HG02610 (cell line): Measurements from ENCODE around the gene D2HGDH.

ENCODE experiments used
- ATAC-seq: cut with Tn5 transposase; IDR thresholded peaks from one replicate; pipeline ENCODE4 v1.9.1; 2021; ENCODE audit warnings: mild to moderate bottlenecking, moderate library complexity; ENCODE audit not compliant: unreplicated experiment

Gene D2HGDH

DNA sequence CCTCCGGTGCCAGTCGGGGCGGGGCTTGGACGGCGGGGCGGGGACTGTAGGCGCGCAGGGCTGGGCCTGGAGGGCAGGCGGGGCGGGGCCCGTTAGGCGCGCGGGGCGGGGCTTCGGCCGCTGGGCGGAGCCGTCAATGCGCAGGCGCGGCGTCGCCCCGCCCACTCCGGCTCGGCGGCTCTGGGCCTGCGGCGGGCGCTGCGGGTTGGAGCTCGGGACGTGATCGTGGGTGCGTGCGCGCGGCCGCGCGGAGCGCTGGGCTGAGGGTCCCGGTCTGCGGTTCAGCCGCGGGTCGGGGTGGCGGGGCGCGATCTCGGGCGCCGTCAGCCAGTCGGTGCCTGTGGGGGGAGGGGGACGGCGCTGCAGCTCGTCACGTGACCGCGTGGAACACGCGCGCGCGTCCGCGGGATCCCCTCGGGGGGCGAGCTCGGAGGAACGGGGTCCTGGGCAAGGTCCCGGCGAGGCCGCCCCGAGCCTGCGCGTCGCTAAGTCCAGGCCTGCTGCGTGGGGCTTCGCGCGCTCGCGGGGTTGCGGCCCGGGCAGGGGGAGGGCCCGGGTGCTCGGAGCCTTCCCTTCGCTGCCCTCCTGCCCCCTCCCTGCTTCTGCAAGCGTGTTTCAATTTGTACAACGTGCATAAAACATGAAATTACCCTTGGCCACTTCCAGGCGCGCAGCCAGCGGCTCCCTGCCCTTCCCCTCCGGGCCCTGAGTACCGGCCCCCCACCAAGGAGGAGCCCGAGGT, at the start of gene D2HGDH:
TSS of gene D2HGDH (plus strand) at position 164 of the 742 bp plus-strand sequence. CDS start 595 bp downstream, outside the sequence.
- peak; percentile 79 for ATAC-seq

DNA sequence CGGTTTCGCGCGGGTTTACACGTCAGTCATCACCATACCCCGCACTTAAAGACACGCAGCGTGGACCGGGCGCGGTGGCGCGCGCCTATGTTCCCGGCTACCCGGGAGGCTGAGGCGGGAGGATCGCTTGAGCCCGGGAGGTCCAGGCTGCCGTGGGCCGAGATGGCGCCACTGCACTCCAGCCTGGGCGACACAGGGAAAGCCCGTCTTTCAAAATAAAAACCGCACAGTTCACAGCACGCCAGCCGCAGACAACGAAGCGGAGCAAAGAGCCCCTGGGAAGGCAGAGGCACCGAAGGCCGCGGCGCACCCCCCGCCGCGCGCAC, 48.1 kb upstream of the D2HGDH start:
- ATAC-seq: peak; percentile 10

DNA sequence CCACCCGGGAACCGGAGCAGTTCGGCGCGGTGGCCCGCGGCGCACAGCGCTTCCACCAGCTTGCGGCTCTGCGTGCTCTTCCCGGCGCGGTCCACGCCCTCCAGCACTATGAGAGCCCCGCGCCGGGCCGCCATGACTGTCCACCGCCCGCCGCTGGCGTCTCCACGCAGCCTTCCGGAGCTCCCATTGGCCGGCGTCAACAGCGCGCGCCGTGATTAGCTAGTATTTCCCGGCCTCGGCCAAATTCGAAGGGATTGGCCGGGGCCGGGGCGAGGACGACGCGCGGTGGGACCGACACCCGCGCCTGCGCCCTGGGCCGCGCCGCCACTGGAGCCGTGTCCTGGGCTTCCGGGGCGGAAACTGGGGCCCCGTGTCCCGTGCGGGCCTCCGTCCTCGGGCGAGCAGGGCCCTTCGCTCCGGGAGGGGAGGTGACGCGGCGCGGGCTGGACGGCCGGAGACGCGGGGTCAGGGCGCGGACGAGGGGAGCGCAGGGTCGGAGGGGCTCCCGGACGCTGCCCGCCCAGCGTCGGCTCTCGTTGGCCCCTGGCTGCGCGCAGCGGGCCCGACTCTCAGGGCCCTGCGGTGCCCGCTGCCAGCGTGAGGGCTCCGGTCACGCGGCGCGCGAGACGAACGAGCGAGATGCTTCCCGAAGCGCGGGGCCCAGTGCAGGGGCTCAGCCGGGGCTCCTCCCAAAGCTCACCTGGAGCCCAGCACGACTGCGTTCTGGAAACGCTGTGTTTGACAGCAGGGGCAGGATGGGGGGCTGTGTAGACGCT, 47.6 kb upstream of the D2HGDH start, which contains the start of gene DTYMK:
TSS of gene DTYMK (minus strand) at position 166 of the 776 bp plus-strand sequence. CDS start at position 134, 32 bp downstream.
- ATAC-seq: peak; percentile 90

DNA sequence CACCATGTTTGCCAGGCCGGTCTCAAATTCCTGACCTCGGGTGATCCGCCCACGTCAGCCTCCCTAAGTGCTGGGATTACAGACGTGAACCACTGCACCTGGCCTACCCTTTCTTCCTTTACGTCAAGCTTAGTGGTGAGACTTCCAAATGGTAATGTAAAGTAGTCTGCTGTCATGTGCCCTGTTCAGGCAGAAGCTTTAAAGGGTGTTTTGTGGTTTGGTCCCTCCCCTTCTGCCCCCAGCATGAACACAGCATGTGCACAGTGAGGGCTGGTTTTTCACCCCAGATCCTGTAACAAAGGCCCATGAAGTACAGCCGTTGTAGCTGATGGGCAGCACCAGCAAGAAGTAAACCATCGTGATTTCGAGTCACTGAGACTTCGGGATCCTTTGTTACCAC, 45.1 kb upstream of the D2HGDH start:
- no peak for ATAC-seq

DNA sequence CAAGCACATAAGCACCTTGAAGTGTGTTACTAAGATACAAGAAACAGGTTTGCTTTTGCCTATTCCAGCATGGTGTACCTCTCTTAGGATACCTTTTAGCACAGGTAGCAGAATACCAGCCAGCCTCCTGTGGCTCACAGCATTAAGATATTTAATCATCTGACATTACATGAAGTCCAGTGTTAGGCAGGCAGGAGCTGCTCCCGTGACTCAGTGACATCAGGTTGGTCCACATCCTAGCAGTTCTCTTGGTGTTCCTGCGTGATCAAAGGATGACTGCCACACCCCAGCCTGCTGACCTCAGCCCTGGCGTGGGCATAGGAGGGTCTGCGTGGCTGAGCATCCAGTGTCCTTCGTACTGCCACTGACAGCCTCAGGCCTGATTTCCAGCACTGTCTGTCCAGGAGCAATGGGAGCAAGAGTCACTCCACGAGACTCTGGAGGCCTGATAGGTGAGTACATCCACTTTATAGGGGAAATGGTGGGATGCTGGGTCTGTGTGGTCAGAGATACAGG, 44.2 kb upstream of the D2HGDH start:
- no peak for ATAC-seq

DNA sequence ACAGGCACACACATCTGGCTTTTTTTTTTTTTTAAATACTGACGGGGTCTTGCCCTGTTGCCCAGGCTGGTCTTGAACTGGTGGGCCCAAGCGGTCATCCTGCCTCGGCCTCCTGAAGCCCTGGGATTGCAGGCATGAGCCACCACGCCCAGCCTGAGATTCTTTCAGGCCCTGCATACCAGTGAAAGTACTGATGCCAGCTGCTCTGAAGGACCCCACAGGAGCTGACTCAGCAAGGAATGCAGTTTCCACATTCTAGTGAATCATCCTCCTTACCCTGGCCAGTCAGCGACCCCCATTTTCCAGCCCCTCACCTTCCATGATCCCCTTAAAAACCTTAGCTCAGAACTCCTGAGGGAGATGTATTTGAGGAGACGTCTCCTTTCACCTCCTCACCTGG, 42.0 kb upstream of the D2HGDH start:
- no peak for ATAC-seq

DNA sequence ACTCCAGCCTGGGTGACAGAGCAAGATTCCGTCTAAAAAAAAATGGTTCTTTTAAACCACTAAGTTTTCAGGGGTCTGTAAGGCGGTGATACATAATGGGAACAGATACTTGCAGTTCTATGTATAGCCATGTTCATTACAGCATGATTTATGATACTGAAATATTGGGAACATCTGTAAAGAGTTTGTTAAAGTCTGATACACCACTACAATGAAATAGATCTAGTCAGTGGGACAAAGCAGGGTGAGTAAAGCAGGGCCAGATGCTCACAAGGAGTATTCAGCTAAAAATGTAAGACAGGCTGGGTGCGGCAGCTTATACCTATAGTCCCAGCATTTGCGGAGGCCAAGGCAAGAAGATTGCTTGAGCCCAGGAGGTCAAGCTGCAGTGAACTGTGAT, 38.8 kb upstream of the D2HGDH start:
- ATAC-seq: no peak

DNA sequence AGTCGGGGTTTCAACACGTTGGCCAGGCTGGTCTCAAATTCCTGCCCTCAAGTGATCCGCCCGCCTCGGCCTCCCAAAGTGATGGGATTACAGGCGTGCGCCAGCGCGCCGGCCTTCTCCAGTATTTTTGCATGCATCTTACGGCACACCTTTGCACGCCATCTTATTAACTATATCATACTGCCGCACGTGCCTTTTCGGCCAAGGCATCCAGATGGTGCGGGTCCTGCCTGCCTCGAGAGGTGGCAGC, 33.4 kb upstream of the D2HGDH start:
- ATAC-seq: no peak

DNA sequence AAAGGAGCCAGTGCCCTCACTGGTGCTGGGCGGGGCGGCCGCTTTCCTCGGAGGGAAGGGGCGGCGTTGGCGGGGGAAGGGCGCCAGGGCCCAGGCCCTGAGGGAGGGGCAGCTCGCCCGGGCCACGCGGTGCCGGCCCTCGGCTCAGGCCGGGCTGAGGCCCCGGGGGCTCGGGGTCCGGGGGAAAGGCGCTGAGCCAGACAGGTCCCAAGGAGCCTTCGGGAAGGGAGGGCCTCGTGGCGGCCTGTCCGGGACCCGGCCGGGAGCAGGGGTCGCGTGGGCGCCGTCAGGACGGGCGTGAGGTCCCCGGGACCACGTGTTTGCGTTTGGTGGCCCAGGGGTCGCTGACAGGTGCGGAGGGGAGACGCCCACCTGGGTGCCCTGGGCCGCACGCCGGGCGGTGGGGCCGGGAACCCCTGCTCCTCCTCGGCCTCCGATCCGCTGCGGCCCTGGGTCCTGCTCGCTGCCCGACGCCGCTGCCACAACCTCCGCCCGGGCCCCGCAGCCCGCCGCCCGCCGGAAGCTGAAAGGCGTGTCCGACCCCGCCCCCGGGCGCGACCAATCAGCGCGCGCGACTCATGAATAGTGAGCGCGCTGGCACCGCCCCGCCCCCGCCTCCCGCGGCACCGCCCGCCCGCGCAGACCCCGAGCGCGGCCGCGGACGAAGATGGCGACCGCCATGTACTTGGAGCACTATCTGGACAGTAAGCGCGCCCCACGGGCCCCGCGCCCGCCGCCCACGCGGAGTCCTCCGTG, 32.9 kb upstream of the D2HGDH start, which contains the start of gene ING5:
TSS of gene ING5 (plus strand) at position 641 of the 756 bp plus-strand sequence. CDS start at position 668, 27 bp downstream.
- ATAC-seq: peak; percentile 58

DNA sequence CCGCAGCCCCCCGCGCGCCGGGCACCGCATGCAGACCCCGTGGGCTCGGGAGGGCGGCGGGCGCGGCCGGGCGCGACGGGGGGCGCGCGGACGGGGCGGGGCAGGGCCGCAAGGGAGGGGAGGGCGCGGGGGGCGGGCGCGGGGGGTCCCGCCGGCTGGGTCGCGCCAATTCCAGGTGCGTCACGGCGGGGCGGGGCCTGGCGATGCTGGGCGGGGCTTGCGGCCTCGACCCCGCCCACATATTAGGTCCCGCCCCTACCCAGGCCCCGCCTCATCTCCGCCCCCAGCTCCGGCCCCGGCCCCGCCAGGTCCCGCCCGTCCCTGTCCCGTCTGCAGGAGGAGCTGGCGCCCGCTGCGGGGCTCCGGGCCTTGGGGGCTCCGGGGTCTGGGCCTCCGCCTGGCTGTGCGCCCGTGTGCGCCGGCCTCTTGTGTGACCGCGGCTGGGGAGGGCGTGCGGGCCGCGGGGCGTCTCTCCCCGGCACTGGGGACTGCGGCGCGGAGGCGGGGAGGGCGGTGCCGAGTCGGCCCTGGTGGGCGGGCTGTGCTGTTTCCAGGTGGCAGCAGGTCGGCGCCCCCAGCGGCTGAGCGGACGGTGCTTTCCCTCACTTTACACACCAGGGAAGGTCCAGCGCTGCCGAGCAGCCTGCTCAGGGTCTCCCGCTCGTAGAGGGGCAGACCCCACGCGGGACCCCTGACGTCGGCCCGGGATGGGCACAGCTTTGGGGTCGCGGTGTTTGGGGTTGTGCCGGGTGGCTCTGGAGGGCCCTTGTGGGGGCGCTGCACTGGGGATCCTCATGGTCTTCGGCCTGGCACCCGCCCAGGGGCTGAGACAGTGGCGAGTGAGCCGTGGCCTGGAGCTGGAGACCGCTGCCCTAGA, 32.0 kb upstream of the D2HGDH start:
- peak; percentile 66 for ATAC-seq

DNA sequence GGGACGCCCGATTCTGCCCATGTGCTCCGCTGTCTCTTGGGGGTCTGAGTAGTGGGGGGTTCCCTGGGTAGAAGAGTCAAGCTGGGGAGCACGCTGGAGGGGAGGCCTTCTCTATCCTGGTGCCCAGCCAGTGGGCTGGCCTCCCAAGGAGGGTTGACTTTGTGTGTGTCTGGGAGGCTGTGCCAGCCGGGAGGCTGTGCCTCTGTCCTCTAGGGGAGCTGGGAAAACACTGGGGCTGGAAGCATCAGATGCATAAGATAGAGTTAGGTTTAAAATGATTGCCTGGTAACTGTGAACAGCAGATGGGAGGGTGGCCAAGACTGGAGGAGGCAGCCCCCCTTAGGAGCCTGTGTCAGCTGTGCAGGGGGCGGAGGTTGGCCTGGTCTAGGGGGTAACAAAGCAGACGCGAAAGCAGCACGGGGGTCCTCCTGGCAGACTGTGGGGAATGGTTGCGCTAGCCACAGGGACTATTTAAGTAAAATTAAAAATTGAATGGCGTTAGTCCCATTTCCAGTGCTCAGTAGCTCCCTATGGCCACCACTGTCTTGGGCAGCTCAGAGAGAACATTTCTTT, 31.3 kb upstream of the D2HGDH start:
- ATAC-seq: no peak

DNA sequence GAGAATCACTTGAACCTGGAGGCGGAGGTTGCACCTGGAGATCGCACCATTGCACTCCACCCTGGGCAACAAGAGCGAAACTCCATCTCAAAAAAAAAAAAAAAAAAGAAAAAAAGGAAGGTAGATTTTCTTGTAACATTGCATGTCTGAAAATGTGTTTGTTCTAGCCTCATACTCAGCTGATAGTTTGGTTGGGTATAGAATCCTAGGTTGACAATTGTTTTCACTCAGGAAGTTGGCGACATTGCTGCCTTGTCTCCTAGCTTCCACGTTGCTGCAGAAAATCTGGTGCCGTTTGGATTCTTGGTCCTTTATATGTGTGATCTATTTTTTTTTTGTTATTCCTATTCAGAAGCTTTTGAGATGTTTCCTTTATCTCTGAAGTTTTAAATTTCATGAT, 27.9 kb upstream of the D2HGDH start:
- ATAC-seq: no peak

DNA sequence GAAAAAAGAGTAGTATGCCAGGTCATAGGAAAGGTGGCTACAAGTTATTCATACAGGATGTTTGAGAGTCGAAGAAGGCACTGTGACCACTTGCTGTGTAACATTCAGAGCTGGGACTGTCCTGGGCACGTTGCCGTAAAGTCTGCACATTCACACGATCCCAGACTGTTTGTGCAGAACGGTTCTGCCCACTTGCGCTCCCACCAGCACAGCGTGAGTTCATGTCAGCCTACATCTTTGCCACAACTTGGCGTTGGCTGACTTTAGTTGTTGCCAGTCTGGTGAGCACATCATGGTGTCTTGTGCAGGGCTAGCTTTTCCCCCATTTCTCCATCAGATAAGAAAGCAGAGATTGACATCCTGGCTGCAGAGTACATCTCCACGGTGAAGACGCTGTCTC, 25.6 kb upstream of the D2HGDH start:
- no peak for ATAC-seq

DNA sequence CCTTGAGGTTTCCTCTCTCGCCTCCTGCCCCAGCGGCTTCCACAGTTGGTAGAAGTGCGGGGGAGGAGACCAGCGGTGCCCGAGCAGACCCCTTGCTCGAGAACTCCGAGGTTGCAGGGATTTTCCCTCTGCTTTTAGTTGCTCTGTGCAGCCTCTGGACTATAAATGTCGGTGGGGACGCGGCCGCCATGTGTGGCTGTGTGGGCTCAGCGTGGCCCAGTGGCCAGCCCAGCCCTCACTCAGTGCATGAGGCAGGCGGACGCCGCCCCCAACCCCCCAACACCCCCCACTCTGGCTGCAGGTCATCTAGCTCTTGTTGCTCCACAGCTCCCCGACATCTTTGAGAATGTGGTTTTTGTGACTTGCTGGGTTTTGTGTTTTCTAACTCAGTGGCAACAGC, 15.3 kb upstream of the D2HGDH start:
- ATAC-seq: no peak

DNA sequence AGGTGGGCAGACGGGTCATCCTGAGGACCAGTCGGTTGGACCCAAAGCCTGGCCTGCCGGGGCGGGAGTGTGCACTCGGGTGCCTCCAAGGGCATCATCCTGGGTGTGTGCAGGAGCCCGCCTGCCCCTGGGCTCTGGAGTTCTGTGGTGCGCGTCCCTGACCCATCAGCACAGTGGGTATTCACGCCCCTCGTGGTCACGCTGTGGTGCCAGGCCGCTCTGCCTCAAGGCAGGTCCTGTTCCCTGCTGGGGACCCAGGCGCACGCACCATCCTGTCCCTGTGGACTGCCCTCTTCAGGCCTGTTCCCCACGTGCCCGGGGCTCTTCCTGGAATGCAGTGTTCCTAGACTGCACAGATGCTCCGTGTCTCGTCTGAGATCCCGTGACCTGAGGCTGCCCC, 14.3 kb upstream of the D2HGDH start:
- no peak for ATAC-seq

DNA sequence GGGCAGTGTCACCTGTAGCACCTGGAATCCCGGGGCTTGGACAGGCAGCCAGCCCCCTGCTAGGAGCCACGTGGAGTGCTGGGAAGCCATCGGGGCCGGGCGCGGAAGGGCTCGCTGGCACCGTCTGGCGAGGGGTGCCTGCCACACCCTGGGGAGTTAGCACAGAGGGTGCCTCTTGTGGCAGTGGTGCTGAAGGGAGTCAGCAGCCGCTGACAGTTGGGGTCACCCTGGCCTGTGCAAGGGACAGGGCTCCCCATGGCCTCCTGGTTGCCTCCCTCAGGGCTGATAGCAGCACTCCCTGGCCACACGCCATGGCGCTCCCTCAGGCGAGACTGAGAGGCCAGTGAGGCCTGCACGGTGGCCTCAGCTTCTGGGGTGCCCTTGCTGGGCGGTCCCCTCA, 13.9 kb upstream of the D2HGDH start:
- ATAC-seq: no peak

DNA sequence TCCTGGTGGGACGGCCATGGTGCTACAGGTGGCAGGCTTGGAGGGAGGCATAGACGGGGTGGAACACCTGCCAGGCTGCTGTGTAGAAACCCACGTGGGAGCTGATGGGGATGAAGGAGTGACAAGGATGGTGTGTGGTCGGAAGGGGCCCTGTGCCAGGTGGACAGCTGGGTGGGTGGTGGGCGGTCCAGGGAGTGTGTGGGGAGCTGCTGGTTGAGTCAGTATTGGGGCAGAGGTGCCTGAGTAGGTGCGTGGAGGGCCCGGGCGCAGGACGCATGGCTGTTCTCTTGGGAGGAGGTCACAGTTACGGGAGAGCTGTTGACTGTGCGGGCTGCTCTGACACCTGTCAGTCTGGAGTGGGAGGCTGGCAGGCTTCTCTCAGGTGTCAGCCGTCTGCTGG, 12.6 kb upstream of the D2HGDH start:
- no peak for ATAC-seq

DNA sequence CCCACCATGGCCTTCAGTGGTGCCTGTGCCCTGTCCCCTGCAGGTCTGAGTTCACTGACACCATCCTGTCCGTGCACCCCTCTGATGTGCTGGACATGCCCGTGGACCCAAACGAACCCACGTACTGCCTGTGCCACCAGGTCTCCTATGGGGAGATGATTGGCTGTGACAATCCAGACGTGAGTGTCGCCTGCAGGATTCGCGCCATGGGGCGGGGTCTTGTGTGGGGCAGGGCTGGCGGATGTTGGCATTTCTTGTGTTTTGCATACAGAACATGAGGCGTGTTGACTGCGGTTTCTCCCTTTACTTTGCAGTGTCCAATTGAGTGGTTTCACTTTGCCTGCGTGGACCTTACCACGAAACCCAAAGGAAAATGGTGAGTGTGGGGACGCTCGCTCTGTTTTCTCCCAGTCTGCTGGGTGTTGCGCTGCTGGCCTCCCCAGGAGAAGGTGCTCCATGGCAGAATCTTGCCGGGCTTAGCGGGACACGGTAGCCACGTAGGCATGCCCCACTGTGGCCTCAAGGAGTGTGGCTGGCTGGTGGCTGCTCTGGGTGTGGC, 11.5 kb upstream of the D2HGDH start:
- no peak for ATAC-seq

DNA sequence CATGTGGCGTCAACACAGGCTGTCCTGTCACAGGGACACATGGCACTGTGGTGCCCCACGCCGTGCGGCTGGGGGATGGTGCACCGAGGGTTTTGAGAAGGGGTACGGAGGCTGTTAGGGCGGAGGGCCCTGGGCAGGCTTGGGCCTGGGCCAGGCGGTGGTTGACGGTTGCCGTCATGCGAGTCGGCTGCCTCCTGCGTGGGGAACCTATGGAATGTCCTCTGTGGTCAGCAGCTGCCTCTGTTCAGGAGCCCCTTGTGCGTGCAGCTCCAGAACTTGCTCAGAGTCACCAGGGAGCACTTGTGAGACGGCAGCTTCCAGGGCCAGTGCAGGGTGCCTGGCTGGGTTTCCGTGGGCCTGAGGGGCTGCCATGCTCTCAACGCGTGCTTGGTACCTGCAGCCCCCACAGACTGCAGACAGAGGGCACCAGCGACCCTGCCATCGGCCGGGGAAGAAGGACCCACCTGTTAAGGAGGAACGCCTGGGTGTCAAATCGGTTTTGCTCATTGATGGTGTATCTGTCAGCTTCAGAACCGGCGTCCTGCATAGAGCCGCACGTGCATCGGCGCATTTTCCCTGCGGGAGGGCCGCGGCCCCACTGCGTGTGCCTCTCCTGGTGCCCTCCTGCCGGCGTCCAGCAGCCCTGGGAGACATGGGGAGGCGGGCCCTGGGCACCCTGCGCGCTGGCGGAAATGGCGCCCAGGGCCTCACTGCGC, 10.0 kb upstream of the D2HGDH start:
- ATAC-seq: no peak
